NCI-H446 (cell line): ENCODE measurements around the gene OLFML1.

Source experiments
- DNase-seq, 2 experiments: peaks; one replicate each; lab custom pipeline; 2025; lab: John Stamatoyannopoulos, UW

OLFML1 gene

GRCh38 chr11:7480113-7480512 lies 5.2 kb upstream of the OLFML1 start:
- no peak for DNase-seq

GRCh38 chr11:7484131-7484530 lies 1.2 kb upstream of the OLFML1 start:
- DNase-seq: no peak

DNA sequence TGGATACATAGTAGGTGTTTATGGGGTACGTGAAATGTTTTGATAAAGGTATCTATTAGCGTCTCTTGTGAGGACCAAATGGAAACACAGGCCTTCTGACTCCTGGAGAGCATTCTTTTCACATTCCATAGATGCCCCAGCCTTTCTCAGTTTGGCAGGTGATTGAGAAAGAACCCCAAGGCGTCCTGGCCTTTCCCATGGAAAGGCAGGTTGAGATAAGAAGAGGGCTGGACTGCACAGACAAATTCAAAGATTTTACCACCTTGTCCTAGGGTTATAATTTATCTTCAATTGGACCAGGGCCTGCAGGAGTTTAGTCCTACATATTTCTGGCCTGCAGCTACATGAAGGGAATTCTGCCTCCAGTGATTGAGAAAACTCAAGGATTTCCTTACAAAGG lies 661 bp upstream of the OLFML1 start:
- no peak for DNase-seq

GRCh38 chr11:7486098-7486780 lies 933 bp downstream of the OLFML1 start:
- no peak for DNase-seq

DNA sequence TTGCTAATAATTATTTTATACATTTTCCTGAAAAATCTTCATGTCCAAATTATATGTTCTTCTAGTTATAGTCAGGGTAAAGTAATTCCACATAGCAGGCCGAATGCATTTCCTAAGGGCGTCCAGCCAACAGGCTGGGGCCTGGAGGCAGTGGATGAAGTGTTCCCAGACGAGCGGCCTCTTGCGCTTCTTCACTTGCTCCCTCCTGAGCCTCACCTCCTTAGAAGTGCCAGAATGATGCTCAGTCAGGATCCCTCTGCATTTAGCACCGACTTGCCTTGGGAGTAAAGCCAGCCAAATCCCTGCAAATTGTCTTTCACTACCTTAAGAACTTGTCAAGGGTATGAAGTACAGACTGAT lies 1.5 kb downstream of the OLFML1 start:
- DNase-seq: no peak

DNA sequence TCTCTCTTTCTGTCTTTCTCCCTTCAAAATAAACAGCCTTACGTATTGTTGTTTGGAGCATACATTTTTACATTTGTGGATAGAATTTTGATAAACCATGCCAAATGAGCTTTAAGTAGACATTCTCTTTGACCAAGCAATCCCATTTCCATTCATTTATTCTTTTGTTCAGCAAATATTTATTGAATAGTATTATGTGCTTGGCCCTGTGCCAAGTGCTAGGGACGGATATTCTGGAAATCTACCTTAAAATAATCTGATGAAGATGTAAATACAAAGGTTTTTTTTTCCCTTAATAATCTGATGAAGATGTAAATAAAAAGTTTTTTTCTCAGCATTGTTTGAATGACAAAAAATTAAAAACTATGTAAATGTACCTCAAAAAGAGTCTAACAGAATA lies 2.1 kb downstream of the OLFML1 start:
- no peak for DNase-seq

DNA sequence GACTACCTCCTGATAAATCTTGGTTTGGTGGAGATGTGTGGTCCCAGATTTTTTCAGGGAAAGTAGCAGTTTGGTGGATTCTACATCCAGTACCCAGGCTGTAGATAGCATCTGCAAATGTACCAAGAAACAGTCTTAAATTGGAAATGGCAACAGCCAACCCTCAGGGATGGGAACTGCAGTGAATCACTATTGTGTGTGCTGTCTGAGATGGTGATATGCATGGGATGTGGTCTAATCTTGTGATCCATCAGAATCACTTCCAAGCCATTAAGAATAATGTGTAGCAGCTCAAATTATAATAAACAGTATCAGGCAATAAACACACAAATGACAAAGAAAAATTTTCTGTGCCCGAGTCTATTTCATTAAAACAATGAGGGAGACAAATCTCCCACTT lies 3.4 kb downstream of the OLFML1 start:
- no peak for DNase-seq

DNA sequence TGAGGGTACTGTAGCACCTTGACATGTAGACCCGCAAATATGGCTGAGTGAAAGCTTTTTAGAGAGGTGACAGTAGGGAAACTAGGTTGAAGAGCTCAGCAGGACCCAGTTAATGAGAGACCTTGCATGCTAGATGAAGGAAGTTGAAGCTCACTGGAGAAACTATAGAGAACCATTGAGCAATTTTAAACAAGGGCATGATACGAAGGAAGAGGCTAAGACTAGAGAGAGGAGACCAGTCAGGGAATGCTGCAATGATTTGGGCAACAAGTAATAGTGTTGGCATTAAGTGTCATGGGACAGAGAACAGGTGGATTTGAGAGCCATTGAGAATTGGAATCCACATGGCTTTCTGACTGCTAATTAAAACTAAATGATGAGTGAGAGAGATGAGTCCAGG lies 4.1 kb downstream of the OLFML1 start:
- DNase-seq: no peak

GRCh38 chr11:7490054-7490453 lies 4.7 kb downstream of the OLFML1 start:
- DNase-seq: no peak

DNA sequence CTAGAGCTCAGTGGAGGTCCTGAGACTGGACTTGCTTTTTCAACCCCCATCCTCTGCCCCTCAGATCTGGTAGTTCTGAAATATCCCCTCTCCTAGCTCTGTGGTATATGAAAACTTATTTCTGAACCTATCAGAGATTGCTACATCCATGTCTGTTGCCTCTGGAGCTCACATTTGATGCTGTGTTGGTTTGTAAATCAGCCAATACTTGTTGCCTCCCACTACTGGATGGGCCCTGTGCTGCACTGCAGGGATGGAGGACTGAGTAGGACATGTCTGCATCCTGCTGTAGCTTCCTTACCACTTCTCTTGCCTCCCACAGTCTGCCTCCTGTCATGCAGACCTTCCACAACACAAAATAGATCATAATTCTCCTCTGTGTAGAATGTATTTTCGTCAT lies 5.2 kb downstream of the OLFML1 start:
- DNase-seq: no peak

DNA sequence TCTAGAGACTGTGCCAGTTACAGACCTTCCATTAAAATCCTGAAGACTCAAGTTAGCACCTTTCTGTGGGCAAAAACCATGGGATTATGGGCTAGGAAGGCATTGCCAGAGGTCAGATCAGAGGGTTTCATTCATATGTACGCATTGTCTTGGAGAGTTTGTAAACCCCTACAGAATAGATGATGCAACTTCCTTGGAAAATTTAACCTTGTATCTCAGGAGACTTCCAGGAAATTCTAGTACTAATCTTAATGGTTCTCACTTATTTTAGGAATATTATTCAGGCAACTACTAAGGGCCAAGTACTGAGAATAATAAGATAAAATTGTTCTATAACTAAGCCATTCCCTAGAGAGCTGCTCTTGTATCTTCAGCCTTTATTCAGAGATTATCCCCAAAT lies 6.9 kb downstream of the OLFML1 start:
- no peak for DNase-seq

DNA sequence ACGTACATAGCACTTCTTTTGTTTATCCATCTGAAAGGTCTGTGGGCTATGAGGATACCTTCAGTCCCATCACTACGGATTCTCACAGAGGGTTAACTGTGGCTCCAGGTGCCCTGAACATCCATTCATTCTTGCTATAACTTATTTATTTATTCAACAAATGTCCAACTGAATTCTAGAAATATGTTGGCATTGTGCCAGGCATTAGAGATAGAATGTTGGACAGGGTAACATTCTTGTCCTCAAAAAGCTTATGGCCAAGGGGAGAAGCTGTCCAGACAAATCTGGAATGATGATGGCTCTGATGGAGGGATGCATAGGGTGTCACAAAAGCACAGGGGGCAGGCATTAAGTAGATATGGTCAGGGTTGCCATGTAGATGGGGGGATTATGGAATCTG lies 8.4 kb downstream of the OLFML1 start:
- peak in 1 of 2 experiments; percentile 16 for DNase-seq

- DNase-seq: no peak
These were observed 8.9 kb downstream of the OLFML1 start for GRCh38 chr11:7494086-7494745.

GRCh38 chr11:7495882-7496551 lies 10.7 kb downstream of the OLFML1 start:
- no peak for DNase-seq

DNA sequence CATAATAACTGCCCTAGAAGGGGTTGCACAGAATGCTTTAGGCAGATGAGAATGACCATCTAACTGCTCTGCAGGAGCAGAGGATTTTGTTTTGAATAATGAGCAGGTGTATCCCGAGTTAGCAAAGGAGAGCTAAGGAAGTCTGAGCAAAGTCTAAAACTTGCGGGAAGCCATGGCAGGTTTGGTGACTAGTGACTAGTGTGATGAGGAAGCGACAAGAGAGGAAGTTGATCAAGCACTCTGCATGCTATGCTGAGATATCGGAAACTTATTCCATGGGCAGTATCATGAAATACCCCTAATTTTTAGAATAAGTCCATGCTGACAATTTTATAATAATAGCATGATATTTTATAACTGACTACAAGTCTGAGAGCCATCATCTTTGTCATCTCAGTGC lies 12.9 kb downstream of the OLFML1 start:
- DNase-seq: no peak

GRCh38 chr11:7499081-7499480 lies 13.8 kb downstream of the OLFML1 start:
- DNase-seq: no peak

- no peak for DNase-seq
These were observed 14.9 kb downstream of the OLFML1 start for GRCh38 chr11:7500251-7500650.

DNA sequence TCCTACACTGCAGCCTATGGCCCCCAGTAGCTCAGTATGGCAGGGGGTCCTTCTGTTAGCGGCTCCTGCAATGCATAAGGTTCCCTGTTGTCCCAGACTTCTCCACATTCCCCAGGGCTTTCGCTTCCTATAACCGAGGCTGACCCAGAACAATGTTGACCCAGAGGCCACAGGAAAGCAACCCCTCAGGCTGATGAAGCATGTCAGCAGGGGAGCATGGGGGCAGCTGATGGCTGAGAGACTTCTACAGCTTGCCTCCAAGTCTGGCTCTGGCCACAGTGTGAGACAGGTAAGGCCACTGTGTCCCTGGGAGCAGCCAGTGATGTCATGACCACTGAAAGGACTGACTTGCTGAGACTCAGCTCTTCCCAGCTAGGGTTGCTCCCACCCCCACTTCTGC lies 15.9 kb downstream of the OLFML1 start:
- no peak for DNase-seq

DNA sequence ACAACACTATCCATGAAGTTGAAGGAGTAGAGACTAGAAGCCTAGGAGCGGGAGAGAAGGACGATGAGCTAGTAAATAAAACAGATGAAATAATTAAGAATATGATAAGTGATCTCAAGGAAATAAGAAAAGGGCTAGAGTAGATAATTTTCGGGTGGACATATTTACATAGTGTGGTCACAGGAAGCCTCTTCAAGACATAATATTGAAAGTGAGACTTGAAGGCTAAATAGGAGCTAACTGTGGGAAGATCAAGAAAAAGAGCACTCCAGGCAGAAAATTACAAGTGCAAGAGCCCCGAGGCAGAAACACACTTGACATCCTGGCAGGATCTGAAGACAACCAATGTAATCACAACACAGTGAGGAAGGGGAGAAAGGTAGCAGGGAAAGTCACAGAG lies 16.6 kb downstream of the OLFML1 start:
- DNase-seq: no peak

- no peak for DNase-seq
These were observed 20.9 kb downstream of the OLFML1 start for GRCh38 chr11:7506243-7506642.

GRCh38 chr11:7508087-7508486 lies 22.8 kb downstream of the OLFML1 start:
- no peak for DNase-seq

DNA sequence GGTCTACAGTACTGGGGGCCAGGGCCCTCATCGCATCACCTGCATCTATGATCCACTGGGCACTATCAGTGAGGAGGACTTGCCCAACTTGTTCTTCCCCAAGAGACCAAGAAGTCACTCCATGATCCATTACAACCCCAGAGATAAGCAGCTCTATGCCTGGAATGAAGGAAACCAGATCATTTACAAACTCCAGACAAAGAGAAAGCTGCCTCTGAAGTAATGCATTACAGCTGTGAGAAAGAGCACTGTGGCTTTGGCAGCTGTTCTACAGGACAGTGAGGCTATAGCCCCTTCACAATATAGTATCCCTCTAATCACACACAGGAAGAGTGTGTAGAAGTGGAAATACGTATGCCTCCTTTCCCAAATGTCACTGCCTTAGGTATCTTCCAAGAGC lies 24.7 kb downstream of the OLFML1 start:
- no peak for DNase-seq

DNA sequence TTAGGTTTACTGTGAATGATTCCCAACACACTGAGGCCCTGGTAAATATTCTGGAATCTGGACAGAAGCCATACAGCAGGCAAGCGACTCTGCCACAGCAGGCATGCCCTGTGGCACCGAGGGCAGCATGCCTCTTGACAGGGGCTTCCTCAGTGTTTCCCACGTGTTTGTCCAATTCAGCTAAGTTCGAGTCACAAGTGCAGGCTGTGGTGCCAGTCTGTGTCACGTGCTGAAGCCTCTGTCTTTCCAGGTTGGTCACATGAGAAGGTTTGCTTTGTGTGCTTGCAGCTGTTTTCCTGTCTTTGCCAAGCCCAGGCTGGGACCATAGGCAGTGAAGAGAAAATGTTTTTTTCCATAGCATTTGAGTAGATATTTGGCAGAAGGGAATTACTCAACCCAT lies 26.1 kb downstream of the OLFML1 start:
- peak; percentile 5 to 42 for DNase-seq
